NCI-H774 (cell line): Measurements from ENCODE around the gene ZBTB22.
"Not testable (repeated sequence)": the region's sequence is repeated elsewhere in the genome, so short reads cannot be mapped to it uniquely, and the experiment has no call there.

Source experiments
- DNase-seq: peaks from one replicate; lab custom pipeline; 2025; lab: John Stamatoyannopoulos, UW

ZBTB22 gene

GRCh38 chr6:33317669-33318425 lies at the start of gene ZBTB22:
TSS of gene ZBTB22 (minus strand) at chr6:33317744. CDS start at chr6:33316916, 828 bp downstream.
- peak; percentile 96 for DNase-seq

GRCh38 chr6:33367009-33367714 lies 49.6 kb upstream of the ZBTB22 start:
- DNase-seq: no peak

GRCh38 chr6:33365206-33365971 lies 47.8 kb upstream of the ZBTB22 start:
- DNase-seq: not testable (repeated sequence)

GRCh38 chr6:33364475-33365205 lies 47.1 kb upstream of the ZBTB22 start:
- DNase-seq: peak; percentile 2

- DNase-seq: not testable (repeated sequence)
Measured at GRCh38 chr6:33363486-33363885, 45.9 kb upstream of the ZBTB22 start.

- DNase-seq: no peak
Measured at GRCh38 chr6:33359331-33359730, 41.8 kb upstream of the ZBTB22 start.

- not testable (repeated sequence) for DNase-seq
Measured at GRCh38 chr6:33357160-33357871, 39.8 kb upstream of the ZBTB22 start.

GRCh38 chr6:33356295-33356694 lies 38.8 kb upstream of the ZBTB22 start:
- no peak for DNase-seq

- not testable (repeated sequence) for DNase-seq
Measured at GRCh38 chr6:33355860-33356259, 38.3 kb upstream of the ZBTB22 start.

- no peak for DNase-seq
Measured at GRCh38 chr6:33347816-33348215, 30.3 kb upstream of the ZBTB22 start.

- DNase-seq: not testable (repeated sequence)
Measured at GRCh38 chr6:33346972-33347371, 29.4 kb upstream of the ZBTB22 start.

- DNase-seq: peak; percentile 62
Measured at GRCh38 chr6:33344701-33345697, 27.5 kb upstream of the ZBTB22 start.

- DNase-seq: no peak
Measured at GRCh38 chr6:33343953-33344611, 26.5 kb upstream of the ZBTB22 start.

- DNase-seq: not testable (repeated sequence)
Measured at GRCh38 chr6:33343606-33343952, 26.0 kb upstream of the ZBTB22 start.

GRCh38 chr6:33339193-33339592 lies 21.6 kb upstream of the ZBTB22 start:
- DNase-seq: no peak

GRCh38 chr6:33336495-33336894 lies 19.0 kb upstream of the ZBTB22 start:
- no peak for DNase-seq

- no peak for DNase-seq
Measured at GRCh38 chr6:33335916-33336315, 18.4 kb upstream of the ZBTB22 start.

GRCh38 chr6:33333666-33334065 lies 16.1 kb upstream of the ZBTB22 start:
- DNase-seq: no peak

GRCh38 chr6:33330736-33331135 lies 13.2 kb upstream of the ZBTB22 start:
- DNase-seq: no peak

- DNase-seq: no peak
Measured at GRCh38 chr6:33329058-33329457, 11.5 kb upstream of the ZBTB22 start.
